Body of pancreas (tissue), 4 donors: ENCODE data around the gene CFAP157.

ENCODE experiments used
- POLR2A ChIP-seq, 3 donors: fragments of 450-650 bp; IDR thresholded peaks; one replicate each; pipeline ENCODE4 v1.6.1; 2016; ENCODE audit warnings: antibody characterized with exemption in 3 of 3, mild to moderate bottlenecking in 2 of 3
- TF ChIP-seq, protein P1 (sequence below), 7 experiments: fragments of 450-650 bp in 4 of 7; fragments of 200-600 bp in 3 of 7; sonication (generic) in 3 of 7; IDR thresholded peaks; one replicate each; pipeline ENCODE4 v1.5.1; 2016 to 2019; ENCODE audit warnings: antibody characterized with exemption in 7 of 7

DNA sequence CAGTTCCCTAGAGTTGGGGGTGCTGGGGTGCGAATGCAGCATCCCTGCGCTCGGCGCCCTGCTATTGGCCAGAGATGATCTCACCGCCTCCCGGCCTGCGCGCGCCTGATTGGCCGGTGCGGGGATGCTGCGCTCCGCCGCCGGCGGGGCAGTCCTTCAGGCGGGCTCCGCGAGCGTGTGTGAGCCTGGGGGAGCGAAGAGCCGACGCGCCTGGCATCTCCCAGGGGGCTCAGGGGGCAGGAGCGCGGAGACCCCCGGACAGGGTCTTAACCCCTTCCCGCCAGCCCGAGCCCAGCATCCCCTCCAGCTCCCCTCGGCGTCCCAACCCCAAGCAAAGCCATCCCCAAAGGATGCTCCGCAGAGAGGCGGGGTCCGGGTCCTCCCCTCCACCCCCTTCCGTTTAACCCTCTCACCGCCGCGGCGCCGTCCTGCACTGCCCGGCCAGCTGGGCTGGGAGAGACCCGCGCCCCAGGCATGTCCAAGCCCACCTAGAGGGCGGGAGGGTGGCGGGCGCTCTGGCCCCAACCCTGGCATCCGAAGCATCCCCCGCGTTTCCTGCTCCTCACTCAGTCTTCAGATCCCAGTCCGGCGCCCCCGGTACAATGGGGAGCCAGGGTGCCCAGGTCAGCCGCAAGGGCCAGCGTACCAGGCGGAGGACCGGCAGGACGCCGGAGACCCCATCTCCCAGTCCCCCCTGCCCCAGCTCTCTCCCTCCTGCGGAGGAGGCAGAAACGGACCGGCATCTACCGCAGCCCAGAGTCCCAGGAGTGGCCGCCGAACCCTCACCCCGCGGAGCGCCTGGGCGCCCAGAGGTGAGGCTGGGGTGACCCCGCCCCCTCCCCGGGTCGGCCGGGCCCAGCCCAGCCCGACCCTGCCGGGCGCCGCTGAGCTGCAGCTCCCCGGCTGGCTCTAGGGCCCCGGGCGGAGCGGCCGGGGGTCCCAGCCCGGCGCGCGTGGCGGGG is 47.6 kb downstream of the CFAP157 start:
- TF ChIP-seq, protein P1, sequence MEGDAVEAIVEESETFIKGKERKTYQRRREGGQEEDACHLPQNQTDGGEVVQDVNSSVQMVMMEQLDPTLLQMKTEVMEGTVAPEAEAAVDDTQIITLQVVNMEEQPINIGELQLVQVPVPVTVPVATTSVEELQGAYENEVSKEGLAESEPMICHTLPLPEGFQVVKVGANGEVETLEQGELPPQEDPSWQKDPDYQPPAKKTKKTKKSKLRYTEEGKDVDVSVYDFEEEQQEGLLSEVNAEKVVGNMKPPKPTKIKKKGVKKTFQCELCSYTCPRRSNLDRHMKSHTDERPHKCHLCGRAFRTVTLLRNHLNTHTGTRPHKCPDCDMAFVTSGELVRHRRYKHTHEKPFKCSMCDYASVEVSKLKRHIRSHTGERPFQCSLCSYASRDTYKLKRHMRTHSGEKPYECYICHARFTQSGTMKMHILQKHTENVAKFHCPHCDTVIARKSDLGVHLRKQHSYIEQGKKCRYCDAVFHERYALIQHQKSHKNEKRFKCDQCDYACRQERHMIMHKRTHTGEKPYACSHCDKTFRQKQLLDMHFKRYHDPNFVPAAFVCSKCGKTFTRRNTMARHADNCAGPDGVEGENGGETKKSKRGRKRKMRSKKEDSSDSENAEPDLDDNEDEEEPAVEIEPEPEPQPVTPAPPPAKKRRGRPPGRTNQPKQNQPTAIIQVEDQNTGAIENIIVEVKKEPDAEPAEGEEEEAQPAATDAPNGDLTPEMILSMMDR (IDR thresholded peaks at IDR 0.05) = no peak
- TF ChIP-seq POLR2A (IDR thresholded peaks at IDR 0.05) = no peak
